ENCODE data around the gene ZNF775.
A peak's percentile ranks its signal among the peaks of the same experiment; 100 is the strongest.

- TF ChIP-seq ZC3H10 (CRISPR knock-in tag; IDR thresholded peaks at IDR 0.05) = no peak
- no peak for TF ChIP-seq TSHZ2 (CRISPR knock-in tag; IDR thresholded peaks at IDR 0.05)
- no peak for TF ChIP-seq ESRRG (CRISPR knock-in tag; IDR thresholded peaks at IDR 0.05)
- TF ChIP-seq CSRNP3 (CRISPR knock-in tag; IDR thresholded peaks at IDR 0.05) = no peak
- TF ChIP-seq ZFP3 (CRISPR knock-in tag; IDR thresholded peaks at IDR 0.05) = no peak
- TF ChIP-seq OSR1 (CRISPR knock-in tag; IDR thresholded peaks at IDR 0.05) = no peak
- TF ChIP-seq RARB (CRISPR knock-in tag; IDR thresholded peaks at IDR 0.05) = no peak
- peak; percentile 97 for TF ChIP-seq SNAI2 (CRISPR knock-in tag; IDR thresholded peaks at IDR 0.05)
- TF ChIP-seq CREB5 (CRISPR knock-in tag; IDR thresholded peaks at IDR 0.05; ENCODE audit: low read depth) = no peak
- no peak for TF ChIP-seq ZNF70 (CRISPR knock-in tag; IDR thresholded peaks at IDR 0.05)
- TF ChIP-seq ZFP30 (CRISPR knock-in tag; IDR thresholded peaks at IDR 0.05) = no peak
- no peak for TF ChIP-seq ZNF565 (CRISPR knock-in tag; conservative IDR thresholded peaks at IDR 0.05; ENCODE audit: low read depth)
- no peak for TF ChIP-seq ISL1 (CRISPR knock-in tag; IDR thresholded peaks at IDR 0.05)
These were observed 11.4 kb upstream of the ZNF775 start for GRCh38 chr7:150367677-150368095.
